ENCODE results near the gene CRKL. TPM values are rescaled to one million over a fixed set of nuclear protein-coding genes. Genes with fewer than 3 reads are reported as not detected.
"Not testable (repeated sequence)": the region's sequence is repeated elsewhere in the genome, so short reads cannot be mapped to it uniquely, and the experiment has no call there.

CRKL gene
- total and polyA plus RNA-seq, 4 donors = 12.0 to 45.5 (median 22.6) TPM

GRCh38 chr22:20970939-20971657 is 53.9 kb downstream of the CRKL start:
- no peak for TF ChIP-seq FOXA2 (IDR thresholded peaks at IDR 0.05)
- no peak for TF ChIP-seq CTCF (IDR thresholded peaks at IDR 0.05; ENCODE audit: low read depth, low read length, missing input control)
- no peak for TF ChIP-seq ATF3 (IDR thresholded peaks at IDR 0.05)
- no peak for TF ChIP-seq NR2F2 (IDR thresholded peaks at IDR 0.05)
- no peak for TF ChIP-seq HNF4A (conservative IDR thresholded peaks at IDR 0.05)
- WGBS = 88% methylated on average over 4 of the region's 4 CpGs
- no peaks in the 10 kb centered on the region for H3K9me3 ChIP-seq (ENCODE audit: control insufficient read depth in 4 of 4, low read length in 3 of 4)
- no peak overlapping the region for H3K9ac ChIP-seq (ENCODE audit: low read depth in 1 of 2, low read length in 2 of 2)
- DNase-seq (ENCODE audit: low spot score) = no peak
- H3K36me3 ChIP-seq (ENCODE audit: control insufficient read depth in 4 of 4, insufficient read depth in 3 of 4, low read depth in 1 of 4, low read length in 3 of 4) = no peaks in the 10 kb centered on the region
- H3K4me3 ChIP-seq (ENCODE audit: low read depth in 1 of 3, low read length in 3 of 3) = no peak overlapping the region
- H3K4me1 ChIP-seq (ENCODE audit: control insufficient read depth in 4 of 4, insufficient read depth in 4 of 4, low read length in 3 of 4) = peaks cover 0 to 4% (median 0%) of the 10 kb centered on the region in 4 donors
- H3K27ac ChIP-seq (ENCODE audit: low read depth in 1 of 2, low read length in 2 of 2) = no peak overlapping the region
- H3K27me3 ChIP-seq (ENCODE audit: control insufficient read depth in 4 of 4, insufficient read depth in 4 of 4, low read length in 3 of 4) = no peaks in the 10 kb centered on the region

GRCh38 chr22:20972014-20972694 is 54.9 kb downstream of the CRKL start:
- WGBS = 88% methylated on average over 11 of the region's 11 CpGs
- H3K27ac ChIP-seq (ENCODE audit: low read depth in 1 of 2, low read length in 2 of 2) = not testable (repeated sequence)

DNA sequence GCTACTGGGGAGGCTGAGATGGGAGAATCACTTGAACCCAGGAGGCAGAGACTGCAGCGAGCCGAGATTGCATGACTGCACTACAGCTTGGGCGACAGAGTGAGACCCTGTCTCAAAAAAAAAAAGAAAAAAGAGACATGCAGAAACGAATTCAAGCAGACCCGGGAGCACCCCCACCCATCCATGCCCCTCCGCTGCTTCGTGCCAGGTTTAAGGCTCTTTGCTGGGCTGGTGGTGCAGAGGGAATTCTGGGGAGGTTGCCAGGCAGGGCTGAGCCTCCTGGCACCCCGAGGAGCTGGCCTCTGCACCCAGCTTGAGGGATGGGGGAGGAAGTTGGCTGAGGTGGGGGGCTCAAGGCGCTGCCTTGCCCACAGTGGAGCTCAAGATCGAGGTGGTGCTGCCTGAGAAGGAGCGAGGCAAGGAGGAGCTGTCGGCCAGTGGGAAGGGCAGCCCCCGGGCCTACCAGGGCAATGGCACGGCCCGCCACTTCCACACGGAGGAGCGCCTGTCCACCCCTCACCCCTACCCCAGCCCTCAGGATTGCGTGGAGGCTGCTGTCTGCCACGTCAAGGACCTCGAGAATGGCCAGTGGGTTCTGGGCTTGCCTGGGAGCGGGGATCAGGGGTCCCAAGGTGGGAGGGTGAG is 55.8 kb downstream of the CRKL start:
- Histone ChIP-seq H3K36me3 (ENCODE audit: control insufficient read depth in 4 of 4, insufficient read depth in 3 of 4, low read depth in 1 of 4, low read length in 3 of 4) (no peaks in the 10 kb centered on the region), H3K4me3 (ENCODE audit: low read depth in 1 of 3, low read length in 3 of 3) (no peak overlapping the region), H3K27ac (ENCODE audit: low read depth in 1 of 2, low read length in 2 of 2) (no peak overlapping the region), H3K9ac (ENCODE audit: low read depth in 1 of 2, low read length in 2 of 2) (no peak overlapping the region), H3K27me3 (ENCODE audit: control insufficient read depth in 4 of 4, insufficient read depth in 4 of 4, low read length in 3 of 4) (no peaks in the 10 kb centered on the region), H3K9me3 (ENCODE audit: control insufficient read depth in 4 of 4, low read length in 3 of 4) (no peaks in the 10 kb centered on the region), H3K4me1 (ENCODE audit: control insufficient read depth in 4 of 4, insufficient read depth in 4 of 4, low read length in 3 of 4) (peaks cover 0 to 4% (median 0%) of the 10 kb centered on the region in 4 donors)
- no peak for DNase-seq (ENCODE audit: low spot score)
- 82% methylated on average over 21 of the region's 21 CpGs for WGBS
- TF ChIP-seq YY1 (IDR thresholded peaks at IDR 0.05) (no peak), REST (IDR thresholded peaks at IDR 0.05) (no peak), JUND (IDR thresholded peaks at IDR 0.05) (no peak), HNF4A (conservative IDR thresholded peaks at IDR 0.05) (no peak), FOXA1 (IDR thresholded peaks at IDR 0.05) (no peak), SP1 (IDR thresholded peaks at IDR 0.05) (no peak), NR2F2 (IDR thresholded peaks at IDR 0.05) (no peak), FOXA2 (IDR thresholded peaks at IDR 0.05) (no peak), ATF3 (IDR thresholded peaks at IDR 0.05) (no peak), GABPA (IDR thresholded peaks at IDR 0.05 in 1 of 2, conservative IDR thresholded peaks at IDR 0.05 in 1 of 2) (no peak), RAD21 (IDR thresholded peaks at IDR 0.05) (no peak), CTCF (IDR thresholded peaks at IDR 0.05; ENCODE audit: low read depth, low read length, missing input control) (no peak), TAF1 (conservative IDR thresholded peaks at IDR 0.05) (no peak), RXRA (IDR thresholded peaks at IDR 0.05) (no peak), HNF4G (IDR thresholded peaks at IDR 0.05) (no peak)
- TF ChIP-seq, protein P1, sequence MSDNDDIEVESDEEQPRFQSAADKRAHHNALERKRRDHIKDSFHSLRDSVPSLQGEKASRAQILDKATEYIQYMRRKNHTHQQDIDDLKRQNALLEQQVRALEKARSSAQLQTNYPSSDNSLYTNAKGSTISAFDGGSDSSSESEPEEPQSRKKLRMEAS (IDR thresholded peaks at IDR 0.05) = no peak

More at GRCh38 chr22:20972014-20972694, 54.9 kb downstream of the CRKL start:
- H3K36me3 ChIP-seq (ENCODE audit: control insufficient read depth in 4 of 4, insufficient read depth in 3 of 4, low read depth in 1 of 4, low read length in 3 of 4); H3K4me1 ChIP-seq (ENCODE audit: control insufficient read depth in 4 of 4, insufficient read depth in 4 of 4, low read length in 3 of 4); H3K9me3 ChIP-seq (ENCODE audit: control insufficient read depth in 4 of 4, low read length in 3 of 4); H3K4me3 ChIP-seq (ENCODE audit: low read depth in 1 of 3, low read length in 3 of 3); H3K27me3 ChIP-seq (ENCODE audit: control insufficient read depth in 4 of 4, insufficient read depth in 4 of 4, low read length in 3 of 4); H3K9ac ChIP-seq (ENCODE audit: low read depth in 1 of 2, low read length in 2 of 2); DNase-seq (ENCODE audit: low spot score): not testable (repeated sequence)

Data from liver (tissue), 9 donors.